NCI-H446 (cell line): ENCODE measurements around the gene RSBN1.

Source experiments
- DNase-seq, 2 experiments: peaks; one replicate each; lab custom pipeline; 2025; lab: John Stamatoyannopoulos, UW

Gene RSBN1

GRCh38 chr1:113812661-113813135 is 422 bp upstream of the RSBN1 start:
- DNase-seq = no peak

- peak in 1 of 2 experiments; percentile 32 for DNase-seq
Observed at GRCh38 chr1:113811156-113811887, 954 bp downstream of the RSBN1 start.

DNA sequence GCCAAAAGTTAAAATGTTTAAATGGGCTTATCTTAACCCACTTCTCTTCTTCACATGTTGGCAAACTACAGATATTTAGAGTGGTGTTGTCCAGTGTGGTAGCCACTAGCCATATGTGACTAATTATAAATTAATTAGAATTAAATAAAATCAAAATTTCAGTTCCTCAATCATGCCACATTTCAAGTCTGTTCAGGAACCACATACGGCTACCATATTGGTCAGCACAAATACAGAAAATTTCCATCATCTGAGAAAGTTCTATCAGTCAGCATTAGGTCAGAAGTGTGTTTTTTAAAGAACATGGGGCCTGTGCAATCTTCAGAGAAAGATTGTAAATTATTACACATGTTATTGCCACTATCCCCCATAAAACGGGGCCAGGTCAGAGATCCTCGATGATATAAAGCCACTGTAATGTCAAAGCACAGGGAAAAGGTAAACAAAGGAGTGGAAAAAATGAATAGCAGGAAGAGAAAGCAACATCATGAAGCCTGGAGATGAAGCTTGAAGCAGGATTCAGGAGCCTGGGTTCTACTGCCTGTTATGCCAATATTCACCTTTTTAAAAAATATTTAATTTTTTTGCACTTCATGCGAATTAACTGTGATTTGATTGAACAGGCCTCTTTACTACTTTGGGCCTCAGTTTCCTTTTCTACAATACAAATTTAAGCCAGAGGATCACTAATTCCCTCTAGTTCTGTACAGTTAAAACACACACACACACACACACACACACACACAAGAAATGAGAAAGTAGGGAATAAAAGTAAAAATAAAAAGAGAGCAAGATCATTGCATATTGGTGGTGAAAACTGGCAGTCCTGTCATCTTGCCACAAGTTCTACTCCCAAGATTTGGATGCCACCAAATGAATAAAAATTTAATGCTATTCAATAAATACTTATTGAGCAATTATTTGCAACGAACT is 2.3 kb downstream of the RSBN1 start:
- no peak for DNase-seq

GRCh38 chr1:113808450-113809195 is 3.7 kb downstream of the RSBN1 start:
- no peak for DNase-seq

GRCh38 chr1:113805639-113806038 is 6.6 kb downstream of the RSBN1 start:
- no peak for DNase-seq

DNA sequence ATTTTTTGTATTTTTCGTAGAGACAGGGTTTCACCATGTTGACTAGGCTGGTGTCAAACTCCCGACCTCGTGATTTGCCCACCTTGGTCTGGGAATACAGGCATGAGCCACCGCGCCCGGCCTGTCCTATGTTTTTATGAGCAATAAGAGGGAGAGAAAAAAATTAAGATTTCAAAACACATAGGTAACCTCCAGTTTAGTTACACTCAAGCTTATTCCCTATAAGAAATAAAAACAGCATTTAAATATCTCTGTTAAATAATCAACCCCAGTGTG is 7.1 kb downstream of the RSBN1 start:
- DNase-seq = no peak

DNA sequence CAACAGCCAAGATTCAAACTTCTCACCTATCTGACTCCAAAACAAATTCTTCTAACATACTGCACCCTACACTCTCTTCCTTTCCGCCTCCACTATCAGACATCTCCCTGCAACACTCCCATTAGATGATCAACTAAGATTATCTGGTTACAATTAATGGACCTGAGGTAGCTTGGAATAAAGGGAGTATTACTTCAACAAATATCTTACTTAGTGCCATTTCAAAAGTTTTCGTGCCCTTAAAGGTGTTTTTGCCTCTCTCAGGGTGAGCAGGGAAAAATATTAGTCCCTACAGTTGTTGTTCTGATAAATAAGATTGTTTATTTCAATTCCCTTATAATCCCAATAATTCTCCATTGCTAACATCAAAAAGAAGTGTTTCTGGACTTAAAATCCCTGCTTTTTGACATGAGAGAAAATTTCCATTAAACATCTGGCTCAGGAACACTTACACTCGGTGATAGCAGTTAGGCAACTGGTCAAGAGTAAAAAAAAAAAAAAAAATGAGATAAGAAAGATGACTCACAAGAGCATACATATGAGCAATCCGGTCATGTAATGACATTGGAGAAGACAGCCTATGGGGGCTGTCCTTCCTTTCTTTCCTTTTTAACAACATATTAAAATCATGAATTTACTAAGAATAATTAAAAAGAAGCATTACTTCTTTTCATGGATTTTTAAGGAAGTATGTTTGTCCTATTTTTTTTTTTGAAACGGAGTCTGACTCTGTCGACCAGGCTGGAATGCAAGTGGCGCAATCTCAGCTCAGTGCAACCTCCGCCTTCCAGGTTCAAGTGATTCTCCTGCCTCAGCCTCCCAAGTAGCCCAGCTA is 7.6 kb downstream of the RSBN1 start:
- no peak for DNase-seq

DNA sequence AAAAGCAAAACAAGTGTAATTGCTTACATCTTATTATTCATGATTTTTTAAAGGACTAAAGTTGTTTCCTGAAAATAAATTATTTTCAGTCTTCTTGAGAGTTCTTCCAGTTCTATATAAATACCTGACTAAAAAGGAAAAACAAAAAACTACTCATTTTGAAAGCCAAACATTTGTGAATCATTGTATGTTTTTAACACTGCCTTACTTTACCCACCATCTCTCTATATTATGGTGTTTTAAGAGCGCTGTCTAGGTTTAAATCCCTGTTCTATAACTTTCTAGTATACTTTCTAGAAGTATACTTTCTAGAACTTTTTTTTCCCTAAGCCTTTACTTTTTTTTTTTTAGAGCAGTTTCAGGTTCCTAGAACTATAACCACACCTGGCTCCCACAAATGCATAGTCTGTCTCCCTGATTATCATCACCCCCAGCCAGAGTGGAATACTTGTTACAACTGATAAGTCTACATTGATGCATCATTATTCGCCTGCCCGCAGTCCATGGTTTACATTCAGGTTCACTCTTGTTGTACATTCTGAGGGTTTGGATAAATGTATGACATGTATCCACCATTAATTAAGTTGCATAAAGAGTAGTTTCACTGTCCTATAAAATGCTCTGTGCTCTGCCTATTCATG is 9.8 kb downstream of the RSBN1 start:
- no peak for DNase-seq

- no peak for DNase-seq
Observed at GRCh38 chr1:113800487-113800886, 11.8 kb downstream of the RSBN1 start.

GRCh38 chr1:113797472-113797871 is 14.8 kb downstream of the RSBN1 start:
- no peak for DNase-seq

DNA sequence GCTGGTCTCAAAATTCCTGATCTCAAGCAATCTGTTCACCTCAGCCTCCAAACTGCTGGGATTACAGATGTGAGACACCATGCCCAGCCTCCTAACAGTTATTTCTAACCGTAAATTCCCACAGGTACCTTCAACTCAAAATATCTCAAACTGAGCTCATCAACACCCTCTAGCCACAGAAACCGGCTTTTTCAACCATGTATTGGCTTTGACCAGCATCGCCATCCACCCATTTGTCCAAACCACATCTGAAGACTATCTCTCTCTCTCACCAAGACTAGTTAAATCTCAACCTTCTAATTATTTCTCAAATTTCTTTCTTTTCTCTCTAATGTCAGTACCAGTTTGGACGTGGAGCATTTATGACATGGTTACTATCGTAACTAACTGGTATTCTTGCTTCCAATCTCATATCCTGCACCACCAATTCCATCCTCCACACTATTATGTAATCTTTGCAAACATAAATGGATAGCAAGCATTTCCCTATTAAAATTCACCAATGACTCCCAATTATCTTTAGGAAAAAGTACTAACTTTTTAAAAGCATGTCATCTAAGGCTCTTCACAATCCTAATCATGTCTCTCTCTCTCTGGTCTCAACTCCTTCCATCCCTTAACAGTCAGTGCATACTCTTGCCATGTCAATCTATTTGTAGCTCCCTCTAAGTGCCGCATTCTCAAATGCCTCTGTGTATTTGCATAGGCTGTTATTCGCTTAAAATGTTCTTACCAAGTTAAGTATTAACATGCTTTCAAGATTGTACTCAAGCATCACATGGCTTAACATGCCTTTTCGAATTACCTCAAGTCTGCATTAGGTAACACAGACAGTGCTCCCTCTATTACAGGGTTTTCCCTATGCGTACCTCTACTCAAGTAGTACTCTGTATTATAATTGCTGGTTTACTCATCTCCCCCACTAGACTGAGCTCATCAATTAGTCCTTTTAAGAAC is 18.1 kb downstream of the RSBN1 start:
- DNase-seq = no peak

- peak in 1 of 2 experiments; percentile 16 for DNase-seq
Observed at GRCh38 chr1:113792986-113793385, 19.3 kb downstream of the RSBN1 start.

DNA sequence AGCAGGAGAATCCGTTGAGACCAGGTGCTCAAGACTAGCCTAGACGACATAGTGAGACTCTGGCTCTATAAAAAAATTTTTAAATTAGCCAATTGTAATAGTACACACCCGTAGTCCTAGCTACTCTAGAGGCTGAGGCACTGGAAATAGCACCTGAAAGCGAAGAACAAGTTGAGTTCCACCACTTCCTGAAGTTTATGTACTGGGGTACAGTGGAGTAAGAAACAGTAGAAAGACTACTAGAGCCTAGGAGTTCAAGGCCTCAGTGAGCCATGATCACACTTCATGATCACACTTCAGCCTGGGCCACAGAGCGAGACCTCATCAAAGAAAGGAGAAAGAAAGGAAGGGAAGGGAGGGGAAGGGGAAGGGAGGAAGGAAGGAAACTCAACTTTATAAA is 19.8 kb downstream of the RSBN1 start:
- no peak for DNase-seq

- no peak for DNase-seq
Observed at GRCh38 chr1:113788802-113789201, 23.5 kb downstream of the RSBN1 start.

GRCh38 chr1:113787663-113788062 is 24.6 kb downstream of the RSBN1 start:
- no peak for DNase-seq

DNA sequence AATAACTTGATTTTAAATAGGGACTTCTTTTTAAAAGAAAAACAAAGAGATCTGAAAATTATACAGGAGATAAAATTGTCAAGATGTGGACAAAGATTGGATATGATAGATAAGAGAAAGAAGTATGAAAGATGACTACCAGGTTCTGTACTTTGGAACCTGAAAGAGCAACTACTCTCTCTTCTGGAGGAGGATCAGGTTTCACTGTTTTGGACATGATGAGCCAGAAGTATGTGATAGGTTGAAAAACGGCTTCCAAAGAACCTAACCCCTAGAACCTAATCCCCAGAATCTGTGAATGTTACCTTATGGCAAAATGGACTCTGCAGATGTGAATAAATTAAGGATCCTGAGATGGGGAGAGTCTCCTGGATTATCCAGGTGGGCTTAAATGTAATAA is 26.2 kb downstream of the RSBN1 start:
- DNase-seq = peak in 1 of 2 experiments; percentile 22

DNA sequence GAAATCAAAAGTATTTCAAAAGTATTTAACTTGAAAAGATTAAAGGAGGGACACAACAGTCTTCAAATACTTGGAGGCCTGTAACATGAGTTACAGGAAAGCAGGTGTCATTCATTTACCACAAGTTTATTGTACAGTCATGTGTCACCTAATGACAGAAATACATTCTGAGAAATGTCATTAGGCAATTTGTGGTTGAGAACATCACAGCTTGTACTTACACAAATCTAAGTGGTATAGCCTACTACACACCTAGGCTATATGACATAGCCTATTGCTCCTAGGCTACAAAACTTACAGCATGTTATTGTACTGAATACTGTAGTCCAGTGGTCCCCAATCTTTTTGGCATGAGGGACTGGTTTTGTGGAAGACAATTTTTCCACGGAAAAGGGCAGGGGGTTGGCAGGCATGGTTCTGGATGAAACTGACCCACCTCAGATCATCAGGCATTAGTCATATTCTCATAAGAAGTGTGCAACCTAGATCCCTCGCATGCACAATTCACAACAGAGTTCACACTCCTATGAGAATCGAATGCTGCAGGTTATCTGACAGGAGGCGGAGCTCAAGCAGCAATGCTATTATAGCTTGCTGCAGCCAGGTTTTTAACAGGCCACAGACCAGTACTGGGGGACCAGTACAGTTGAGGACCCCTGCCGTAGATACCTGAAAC is 28.0 kb downstream of the RSBN1 start:
- DNase-seq = no peak

DNA sequence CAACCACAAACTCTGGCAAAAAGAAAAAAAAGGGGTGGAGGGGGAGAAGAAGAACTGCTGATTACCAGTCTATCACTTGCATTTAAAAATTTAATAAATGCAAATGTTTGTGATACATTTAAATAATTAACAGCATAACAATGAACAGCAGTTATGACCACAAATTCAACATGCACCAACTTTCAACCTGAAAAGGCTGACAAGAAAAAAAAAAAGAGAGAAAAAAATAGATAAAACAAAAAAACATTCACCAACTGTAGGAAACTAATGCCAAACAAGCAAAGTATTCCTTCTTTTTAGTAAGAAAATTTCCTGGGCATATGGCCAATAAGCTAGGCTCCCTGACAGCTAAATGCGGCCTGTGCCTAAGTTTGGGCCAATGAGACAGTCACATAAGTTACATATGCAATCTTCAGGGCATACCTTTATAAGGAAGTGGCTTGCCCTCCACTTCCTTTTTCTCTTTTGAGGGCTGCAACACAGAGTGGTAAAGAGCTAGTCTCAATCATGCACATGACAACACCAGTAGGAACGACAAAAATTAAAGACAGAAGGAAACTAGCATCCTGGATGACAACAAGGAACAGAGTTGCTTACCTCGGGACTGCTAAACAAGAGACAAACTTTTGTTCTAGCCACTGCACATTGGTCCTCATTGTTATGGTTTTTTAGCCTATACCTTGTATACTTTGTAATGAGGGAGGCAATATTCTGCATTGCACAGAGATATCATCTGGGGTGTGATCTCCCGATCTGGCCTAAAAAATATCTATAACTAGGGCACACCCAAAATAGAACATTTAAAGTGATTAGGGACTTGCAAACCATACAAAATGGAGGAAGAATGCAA is 28.8 kb downstream of the RSBN1 start:
- DNase-seq = peak; percentile 21 to 84
